ENCODE results near the gene DNAAF5. TPM values are rescaled to one million over a fixed set of nuclear protein-coding genes. Genes with fewer than 3 reads are reported as not detected.

Gene DNAAF5
- total RNA-seq, 4 donors from 2014 or later: 26.8 to 75.8 (median 45.3) TPM

DNA sequence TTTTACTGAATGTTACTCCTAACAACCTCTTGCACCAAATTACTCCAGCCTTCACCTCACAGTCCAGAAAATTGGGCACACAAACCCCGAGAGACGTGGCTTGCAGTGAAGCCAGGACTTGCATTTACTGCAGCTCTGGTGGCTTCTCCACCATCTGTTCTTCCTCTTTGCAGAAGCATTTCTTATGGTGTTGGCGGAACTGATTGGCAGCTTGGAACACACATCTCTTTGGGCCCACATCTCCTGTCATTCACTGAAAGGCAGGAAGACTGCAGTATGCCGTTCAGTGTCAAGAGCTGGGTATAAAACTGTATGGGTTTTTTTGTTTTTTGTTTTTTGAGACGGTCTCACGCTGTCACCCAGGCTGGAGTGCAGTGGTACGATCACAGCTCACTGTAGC lies 38.9 kb downstream of the DNAAF5 start:
- no peak overlapping the region for H3K27ac ChIP-seq

DNA sequence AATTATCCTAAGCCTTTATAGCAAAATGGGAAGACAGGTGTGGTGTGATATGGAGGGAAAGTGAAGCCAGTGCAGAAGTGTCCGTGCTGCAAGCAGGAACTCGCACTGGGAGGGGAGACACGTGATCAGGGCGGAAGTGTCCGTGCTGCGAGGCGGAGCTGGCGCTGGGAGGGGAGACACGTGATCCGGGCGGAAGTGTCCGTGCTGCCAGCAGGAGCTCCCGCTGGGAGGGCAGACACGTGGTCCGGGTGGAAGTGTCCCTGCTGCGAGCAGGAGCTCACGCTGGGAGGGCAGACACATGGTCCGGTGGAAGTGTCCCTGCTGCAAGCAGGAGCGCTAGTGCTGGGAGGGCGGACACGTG lies 41.1 kb downstream of the DNAAF5 start:
- Histone ChIP-seq H3K27me3 (no peaks in the 10 kb centered on the region), H3K36me3 (peaks cover 0 to 38% (median 0%) of the 10 kb centered on the region in 3 donors), H3K4me1 (peaks cover 0 to 26% (median 3%) of the 10 kb centered on the region in 4 donors), H3K9me3 (no peaks in the 10 kb centered on the region), H3K4me3 (no peak overlapping the region), H3K27ac (no peak overlapping the region)
- TF ChIP-seq CTCF (IDR thresholded peaks at IDR 0.05): no peak
- no peak for TF ChIP-seq POLR2A (IDR thresholded peaks at IDR 0.05)
- DNase-seq: no peak

More for the DNA sequence above, 38.9 kb downstream of the DNAAF5 start:
- H3K36me3 ChIP-seq: peaks cover 0 to 44% (median 0%) of the 10 kb centered on the region in 3 donors
- DNase-seq: no peak
- H3K27me3 ChIP-seq: no peaks in the 10 kb centered on the region
- TF ChIP-seq POLR2A (IDR thresholded peaks at IDR 0.05): no peak
- H3K9me3 ChIP-seq: no peaks in the 10 kb centered on the region
- no peak overlapping the region for H3K4me3 ChIP-seq
- peaks cover 0 to 6% (median 0%) of the 10 kb centered on the region in 4 donors for H3K4me1 ChIP-seq

GRCh38 chr7:767941-768731 lies 41.6 kb downstream of the DNAAF5 start:
- Histone ChIP-seq H3K27ac (peak overlapping the region in 1 of 4 donors; percentile 26), H3K27me3 (no peaks in the 10 kb centered on the region), H3K4me1 (peaks cover 0 to 26% (median 3%) of the 10 kb centered on the region in 4 donors), H3K4me3 (no peak overlapping the region), H3K9me3 (no peaks in the 10 kb centered on the region), H3K36me3 (peaks cover 0 to 38% (median 0%) of the 10 kb centered on the region in 3 donors)
- TF ChIP-seq POLR2A (IDR thresholded peaks at IDR 0.05) (no peak), CTCF (IDR thresholded peaks at IDR 0.05) (no peak)
- DNase-seq: no peak

- Histone ChIP-seq H3K9me3 (no peaks in the 10 kb centered on the region), H3K27ac (peak overlapping the region in 2 of 4 donors; percentile 21 to 26), H3K4me1 (peaks cover 0 to 26% (median 3%) of the 10 kb centered on the region in 4 donors), H3K4me3 (no peak overlapping the region), H3K27me3 (no peaks in the 10 kb centered on the region), H3K36me3 (peaks cover 0 to 35% (median 0%) of the 10 kb centered on the region in 3 donors)
- TF ChIP-seq POLR2A (IDR thresholded peaks at IDR 0.05) (no peak), CTCF (IDR thresholded peaks at IDR 0.05) (no peak)
- no peak for DNase-seq
These were observed 42.5 kb downstream of the DNAAF5 start for GRCh38 chr7:768881-769504.

GRCh38 chr7:770336-770735 lies 43.8 kb downstream of the DNAAF5 start:
- TF ChIP-seq CTCF (IDR thresholded peaks at IDR 0.05) (no peak), POLR2A (IDR thresholded peaks at IDR 0.05) (no peak)
- Histone ChIP-seq H3K9me3 (no peaks in the 10 kb centered on the region), H3K36me3 (peaks cover 0 to 32% (median 0%) of the 10 kb centered on the region in 3 donors), H3K4me3 (no peak overlapping the region), H3K4me1 (peaks cover 0 to 26% (median 3%) of the 10 kb centered on the region in 4 donors), H3K27me3 (no peaks in the 10 kb centered on the region), H3K27ac (peak overlapping the region in 2 of 4 donors; percentile 67 to 88)
- DNase-seq: no peak

GRCh38 chr7:770741-771166 lies 44.3 kb downstream of the DNAAF5 start:
- TF ChIP-seq CTCF (IDR thresholded peaks at IDR 0.05): no peak
- TF ChIP-seq POLR2A (IDR thresholded peaks at IDR 0.05): no peak
- Histone ChIP-seq H3K4me3 (no peak overlapping the region), H3K9me3 (no peaks in the 10 kb centered on the region), H3K4me1 (peaks cover 0 to 26% (median 3%) of the 10 kb centered on the region in 4 donors), H3K27ac (peak overlapping the region in 3 of 4 donors; percentile 27 to 88 (median 67)), H3K36me3 (peaks cover 0 to 33% (median 0%) of the 10 kb centered on the region in 3 donors), H3K27me3 (no peaks in the 10 kb centered on the region)
- DNase-seq: no peak
